Inferior parietal cortex (tissue), 1 donor: ENCODE results near the gene MAPK10.

Experiments
- DNase-seq: peaks from one replicate; pipeline ENCODE4 v3.0.0-alpha.2; 2016; ENCODE audit errors: extremely low spot score

The MAPK10 gene

GRCh38 chr4:86278126-86278525, 81.7 kb downstream of the MAPK10 start:
- no peak for DNase-seq

GRCh38 chr4:86274642-86275041, 85.2 kb downstream of the MAPK10 start:
- DNase-seq = no peak

GRCh38 chr4:86272669-86273068, 87.2 kb downstream of the MAPK10 start:
- no peak for DNase-seq

DNA sequence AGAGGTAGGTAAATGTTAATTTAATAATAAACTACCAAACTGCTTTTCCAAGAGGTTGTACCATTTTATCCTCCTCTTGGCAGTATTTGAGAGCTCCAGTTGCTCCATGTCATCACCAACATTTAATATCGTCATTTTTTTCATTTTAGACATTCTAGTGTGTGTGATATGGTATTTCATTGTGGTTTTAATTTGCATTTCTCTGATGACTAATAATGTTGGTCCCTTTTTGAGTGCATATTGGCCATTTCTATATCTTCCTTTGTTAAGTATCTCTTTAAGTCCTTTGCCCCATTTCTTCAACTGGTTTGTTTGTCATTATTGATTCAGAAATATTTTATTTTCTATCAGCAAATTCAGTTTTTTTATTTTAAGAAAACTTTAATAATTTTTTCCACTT, 88.8 kb downstream of the MAPK10 start:
- no peak for DNase-seq

DNA sequence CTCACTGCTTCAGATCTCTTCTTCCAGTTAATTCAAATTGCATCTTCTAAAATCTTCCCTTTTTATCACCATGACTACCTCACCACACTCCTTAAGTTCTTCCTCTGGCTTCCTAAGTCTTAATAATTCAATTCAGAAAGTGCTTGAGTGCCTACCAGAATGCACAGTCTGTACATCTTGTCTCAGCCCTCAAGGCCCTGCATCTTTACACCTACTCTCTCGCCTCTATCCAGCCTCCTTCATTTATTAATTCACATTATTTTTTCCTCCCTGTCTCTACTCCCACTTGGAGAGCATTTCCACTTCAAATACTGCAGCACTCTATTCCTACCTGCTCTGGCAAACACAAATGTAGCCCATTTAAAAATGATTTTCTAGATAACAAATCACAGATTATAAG, 90.5 kb downstream of the MAPK10 start:
- DNase-seq = no peak

GRCh38 chr4:86264241-86264640, 95.6 kb downstream of the MAPK10 start:
- DNase-seq = no peak

- DNase-seq = no peak
Observed at GRCh38 chr4:86261636-86262035, 98.2 kb downstream of the MAPK10 start.

- no peak for DNase-seq
Observed at GRCh38 chr4:86256086-86256485, 103.8 kb downstream of the MAPK10 start.

DNA sequence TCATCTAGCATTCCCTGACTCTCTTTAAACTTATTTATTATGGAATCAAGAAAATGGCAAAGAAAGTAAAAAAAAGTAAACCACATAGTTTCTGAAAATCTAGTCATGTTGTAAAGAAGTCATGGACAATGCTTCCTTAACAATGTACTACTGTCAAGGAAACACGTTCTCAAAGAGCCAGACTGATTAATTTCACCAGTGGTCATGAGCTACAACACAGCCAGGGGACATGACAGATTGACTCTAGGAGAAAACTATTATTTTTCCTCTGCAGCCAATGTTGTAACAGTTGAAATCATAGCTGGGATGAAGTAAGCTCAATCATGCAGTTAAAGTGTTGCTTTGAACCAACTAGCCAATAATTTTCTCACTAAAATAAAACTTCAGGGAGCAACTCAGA, 109.2 kb downstream of the MAPK10 start:
- DNase-seq = no peak

DNA sequence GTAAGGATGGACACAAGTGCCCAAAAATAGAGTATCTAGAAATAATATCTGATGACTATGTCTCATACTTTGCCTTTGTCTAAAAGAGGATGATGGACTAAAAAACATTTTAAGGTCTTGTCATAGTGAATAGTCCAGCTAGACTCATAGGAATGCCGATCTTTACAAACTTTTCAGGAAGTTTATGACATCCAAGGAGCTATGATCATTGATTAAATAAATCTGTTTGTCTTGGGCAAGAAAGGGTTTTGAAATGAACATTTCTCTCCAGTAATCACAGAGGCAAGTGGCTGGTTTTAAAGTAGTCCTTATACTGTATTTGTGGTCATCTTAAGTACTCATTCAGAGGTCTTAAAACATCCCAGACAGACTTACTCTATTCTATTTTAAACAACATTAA, 109.8 kb downstream of the MAPK10 start:
- no peak for DNase-seq

DNA sequence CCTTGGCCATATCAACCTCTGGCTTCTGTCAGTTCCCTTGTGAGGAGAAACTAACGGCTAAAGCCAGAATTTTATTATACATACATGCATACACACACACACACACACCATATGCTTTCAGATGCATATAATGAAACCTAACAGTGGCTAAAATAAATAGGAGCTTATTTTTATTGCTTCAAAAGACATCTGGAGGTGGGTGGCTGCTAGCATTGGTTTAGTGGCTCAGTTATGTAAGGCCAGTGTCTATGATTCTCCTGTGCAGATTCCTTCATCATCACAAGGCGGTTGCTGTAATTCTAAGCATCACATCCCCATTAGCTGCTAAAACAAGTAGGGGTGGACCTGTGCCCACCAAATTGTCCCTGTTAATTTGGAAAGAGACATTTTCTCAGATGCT, 110.8 kb downstream of the MAPK10 start:
- peak; percentile 55 for DNase-seq

DNA sequence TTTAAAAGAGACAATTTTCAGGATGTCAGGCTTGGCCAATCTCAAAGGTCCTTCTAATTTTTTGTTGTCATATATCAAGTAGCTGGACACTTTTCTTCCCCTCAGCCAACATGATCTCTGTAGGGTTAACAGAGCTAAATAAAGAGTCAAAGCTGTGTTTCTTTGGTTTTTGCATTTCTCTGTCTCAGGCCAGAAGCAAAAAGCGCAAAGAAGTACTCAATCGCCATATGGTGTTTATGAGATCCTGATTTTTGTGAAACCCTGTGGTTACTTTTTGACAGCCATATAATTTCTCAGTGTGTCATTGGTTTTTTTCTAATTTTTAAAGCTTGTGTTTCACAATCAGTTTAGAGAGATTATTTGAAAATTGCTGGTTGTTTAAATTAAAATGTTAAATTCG, 111.9 kb downstream of the MAPK10 start:
- DNase-seq = no peak

- DNase-seq = no peak
Observed at GRCh38 chr4:86247320-86247719, 112.5 kb downstream of the MAPK10 start.

GRCh38 chr4:86243750-86244149, 116.1 kb downstream of the MAPK10 start:
- no peak for DNase-seq

DNA sequence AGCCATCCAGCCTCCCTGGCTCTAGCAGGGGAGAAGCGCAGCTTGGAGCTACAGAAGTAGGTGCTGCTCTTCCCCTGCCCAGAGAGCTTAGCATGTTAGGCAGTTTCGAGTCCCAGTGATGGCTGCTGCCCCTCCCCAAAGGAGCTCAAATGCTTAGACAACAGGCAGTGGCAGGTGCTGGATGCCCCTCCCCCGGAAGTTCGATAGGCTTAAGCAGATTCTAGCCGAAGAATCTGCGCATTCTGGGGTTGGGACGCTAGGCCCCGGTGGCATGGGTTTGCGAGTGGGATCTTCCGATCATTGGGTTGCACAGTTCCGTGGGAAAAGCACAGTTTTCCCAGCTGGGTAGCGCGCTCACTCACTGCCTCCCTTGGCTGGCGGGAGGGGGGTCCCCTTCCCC, 117.2 kb downstream of the MAPK10 start:
- DNase-seq = no peak

GRCh38 chr4:86235549-86235948, 124.3 kb downstream of the MAPK10 start:
- DNase-seq = no peak

- no peak for DNase-seq
Observed at GRCh38 chr4:86233681-86234080, 126.2 kb downstream of the MAPK10 start.

DNA sequence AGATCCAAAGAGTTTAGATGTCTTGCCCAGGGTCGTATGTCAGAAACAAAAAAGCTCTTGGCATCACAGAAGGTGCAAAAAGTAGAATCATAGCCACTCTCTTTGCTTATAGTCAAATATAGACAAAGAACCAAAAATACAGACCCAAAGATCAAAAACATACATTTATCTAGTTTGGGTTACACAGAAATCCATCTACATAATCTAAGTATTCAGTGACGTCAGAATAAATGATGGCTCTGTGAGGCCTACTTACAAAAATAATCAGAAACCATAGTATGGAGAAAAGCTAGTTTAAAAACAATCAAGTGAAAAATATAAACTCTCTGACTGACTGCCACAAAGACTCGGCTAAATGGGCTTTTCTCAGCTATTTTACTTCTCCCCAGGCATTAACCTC, 126.8 kb downstream of the MAPK10 start:
- no peak for DNase-seq

- DNase-seq = no peak
Observed at GRCh38 chr4:86223472-86223871, 136.4 kb downstream of the MAPK10 start.

GRCh38 chr4:86221002-86221401, 138.9 kb downstream of the MAPK10 start:
- DNase-seq = no peak

DNA sequence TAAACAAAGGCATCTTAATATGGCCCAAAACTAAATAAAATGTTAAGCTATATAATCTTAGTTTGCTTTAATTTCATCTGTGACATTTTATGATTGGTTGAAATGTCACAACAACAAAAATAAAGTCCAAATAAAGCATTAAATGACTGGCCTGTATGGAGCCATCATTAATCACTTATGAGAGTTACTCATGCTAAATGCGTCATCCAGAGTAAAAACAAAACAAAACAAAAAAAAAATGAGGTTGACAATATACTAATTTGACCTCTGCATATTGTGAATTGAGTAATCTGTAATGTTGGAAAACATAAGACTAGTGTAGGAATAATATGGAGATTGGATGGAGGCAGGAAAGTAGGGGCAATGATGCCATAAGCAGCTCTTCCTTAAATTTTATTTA, 139.7 kb downstream of the MAPK10 start:
- no peak for DNase-seq

- no peak for DNase-seq
Observed at GRCh38 chr4:86218746-86219473, 140.9 kb downstream of the MAPK10 start.

GRCh38 chr4:86203176-86203575, 156.7 kb downstream of the MAPK10 start:
- no peak for DNase-seq

DNA sequence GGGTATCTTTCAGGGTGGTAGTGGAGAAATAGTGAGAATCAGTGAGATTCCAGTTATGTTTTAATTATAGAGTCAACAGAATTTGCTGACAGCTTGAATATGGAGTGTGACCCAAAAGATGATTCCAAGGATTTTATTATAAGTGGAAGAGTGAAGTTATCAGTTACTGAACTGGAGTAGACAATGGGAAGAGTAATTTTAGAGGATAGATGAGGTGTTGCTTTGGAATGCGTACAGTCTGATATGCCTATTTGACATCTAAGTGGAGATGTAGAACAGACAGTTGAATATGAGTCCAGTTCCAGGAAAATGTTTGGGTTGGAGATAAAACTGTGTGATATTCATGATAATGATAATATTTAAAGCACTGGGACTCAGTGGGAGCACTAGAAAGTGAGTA, 174.2 kb downstream of the MAPK10 start:
- no peak for DNase-seq
